Sigmoid colon (tissue), 4 donors: ENCODE data around the gene IL3.

Source experiments
- EP300 ChIP-seq, 4 donors: sonication (generic); formaldehyde crosslinking; IDR thresholded peaks; one replicate each; pipeline ENCODE4 v1.6.1; 2017; ENCODE audit warnings: antibody characterized with exemption in 4 of 4
- POLR2A ChIP-seq, 2 donors: fragments of 450-650 bp; IDR thresholded peaks; one replicate each; pipeline ENCODE4 v1.6.1; 2016; ENCODE audit warnings: antibody characterized with exemption in 2 of 2, mild to moderate bottlenecking in 2 of 2, moderate library complexity in 2 of 2
- POLR2AphosphoS5 ChIP-seq, 4 donors: sonication (generic); formaldehyde crosslinking; IDR thresholded peaks; one replicate each; pipeline ENCODE4 v1.6.1; 2017; ENCODE audit warnings: antibody characterized with exemption in 4 of 4
- TF ChIP-seq, protein P1 (sequence below), 4 experiments: fragments of 450-650 bp in 3 of 4; fragments of 200-600 bp in 1 of 4; IDR thresholded peaks; one replicate each; pipeline ENCODE4 v1.5.1; 2016 to 2019; ENCODE audit warnings: antibody characterized with exemption in 4 of 4, mild to moderate bottlenecking in 3 of 4, moderate library complexity in 2 of 4

DNA sequence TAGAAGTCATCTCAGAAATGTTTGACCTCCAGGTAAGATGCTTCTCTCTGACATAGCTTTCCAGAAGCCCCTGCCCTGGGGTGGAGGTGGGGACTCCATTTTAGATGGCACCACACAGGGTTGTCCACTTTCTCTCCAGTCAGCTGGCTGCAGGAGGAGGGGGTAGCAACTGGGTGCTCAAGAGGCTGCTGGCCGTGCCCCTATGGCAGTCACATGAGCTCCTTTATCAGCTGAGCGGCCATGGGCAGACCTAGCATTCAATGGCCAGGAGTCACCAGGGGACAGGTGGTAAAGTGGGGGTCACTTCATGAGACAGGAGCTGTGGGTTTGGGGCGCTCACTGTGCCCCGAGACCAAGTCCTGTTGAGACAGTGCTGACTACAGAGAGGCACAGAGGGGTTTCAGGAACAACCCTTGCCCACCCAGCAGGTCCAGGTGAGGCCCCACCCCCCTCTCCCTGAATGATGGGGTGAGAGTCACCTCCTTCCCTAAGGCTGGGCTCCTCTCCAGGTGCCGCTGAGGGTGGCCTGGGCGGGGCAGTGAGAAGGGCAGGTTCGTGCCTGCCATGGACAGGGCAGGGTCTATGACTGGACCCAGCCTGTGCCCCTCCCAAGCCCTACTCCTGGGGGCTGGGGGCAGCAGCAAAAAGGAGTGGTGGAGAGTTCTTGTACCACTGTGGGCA is 13.8 kb downstream of the IL3 start:
- TF ChIP-seq, protein P1, sequence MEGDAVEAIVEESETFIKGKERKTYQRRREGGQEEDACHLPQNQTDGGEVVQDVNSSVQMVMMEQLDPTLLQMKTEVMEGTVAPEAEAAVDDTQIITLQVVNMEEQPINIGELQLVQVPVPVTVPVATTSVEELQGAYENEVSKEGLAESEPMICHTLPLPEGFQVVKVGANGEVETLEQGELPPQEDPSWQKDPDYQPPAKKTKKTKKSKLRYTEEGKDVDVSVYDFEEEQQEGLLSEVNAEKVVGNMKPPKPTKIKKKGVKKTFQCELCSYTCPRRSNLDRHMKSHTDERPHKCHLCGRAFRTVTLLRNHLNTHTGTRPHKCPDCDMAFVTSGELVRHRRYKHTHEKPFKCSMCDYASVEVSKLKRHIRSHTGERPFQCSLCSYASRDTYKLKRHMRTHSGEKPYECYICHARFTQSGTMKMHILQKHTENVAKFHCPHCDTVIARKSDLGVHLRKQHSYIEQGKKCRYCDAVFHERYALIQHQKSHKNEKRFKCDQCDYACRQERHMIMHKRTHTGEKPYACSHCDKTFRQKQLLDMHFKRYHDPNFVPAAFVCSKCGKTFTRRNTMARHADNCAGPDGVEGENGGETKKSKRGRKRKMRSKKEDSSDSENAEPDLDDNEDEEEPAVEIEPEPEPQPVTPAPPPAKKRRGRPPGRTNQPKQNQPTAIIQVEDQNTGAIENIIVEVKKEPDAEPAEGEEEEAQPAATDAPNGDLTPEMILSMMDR (IDR thresholded peaks at IDR 0.05), result no peak
- TF ChIP-seq POLR2AphosphoS5 (IDR thresholded peaks at IDR 0.05), result no peak
- TF ChIP-seq POLR2A (IDR thresholded peaks at IDR 0.05), result no peak
- no peak for TF ChIP-seq EP300 (IDR thresholded peaks at IDR 0.05)
